HCT116 (cell line): ENCODE measurements around the gene STK35.

Experiments used
- CTCF ChIP-seq, 3 experiments: fragments of 200-600 bp in 1 of 3; sonication (generic) in 1 of 3; IDR thresholded peaks in 2 of 3; conservative IDR thresholded peaks in 1 of 3; 2 replicates each; pipeline ENCODE4 v1.5.1; 2012 to 2017; ENCODE audit warnings: low read depth in 2 of 3, low read length in 2 of 3, antibody characterized with exemption in 1 of 3, borderline replicate concordance in 1 of 3, control low read depth in 1 of 3, mild to moderate bottlenecking in 1 of 3, mixed read lengths in 1 of 3, mixed run types in 1 of 3, moderate library complexity in 1 of 3; ENCODE audit not compliant: insufficient read depth in 1 of 3
- EZH2 ChIP-seq: fragments of 200-600 bp; sonication (generic); IDR thresholded peaks from 2 replicates; pipeline ENCODE4 v1.6.1; 2017; ENCODE audit warnings: antibody characterized with exemption, mixed run types
- EZH2phosphoT487 ChIP-seq: fragments of 200-600 bp; IDR thresholded peaks from 2 replicates; pipeline ENCODE4 v1.6.1; 2018; ENCODE audit warnings: antibody characterized with exemption, borderline replicate concordance
- JUND ChIP-seq: IDR thresholded peaks from 2 replicates; pipeline ENCODE4 v1.6.1; 2012
- MAX ChIP-seq: IDR thresholded peaks from 2 replicates; pipeline ENCODE4 v1.6.1; 2012
- POLR2A ChIP-seq: IDR thresholded peaks from 2 replicates; pipeline ENCODE4 v1.7.0; 2011; ENCODE audit warnings: borderline replicate concordance; ENCODE audit not compliant: insufficient read depth, insufficient read length; ENCODE audit errors: extremely low read depth
- POLR2AphosphoS5 ChIP-seq: IDR thresholded peaks from 2 replicates; pipeline ENCODE4 v1.6.1; 2011; ENCODE audit warnings: mild to moderate bottlenecking, low read depth, low read length, moderate library complexity
- RAD21 ChIP-seq: IDR thresholded peaks from 2 replicates; pipeline ENCODE4 v1.6.1; 2012; ENCODE audit warnings: low read depth, mild to moderate bottlenecking
- REST ChIP-seq: IDR thresholded peaks from 2 replicates; pipeline ENCODE4 v1.6.1; 2012; ENCODE audit warnings: low read depth
- SP1 ChIP-seq: IDR thresholded peaks from 2 replicates; pipeline ENCODE4 v1.6.1; 2012; ENCODE audit warnings: low read depth
- TCF7L2 ChIP-seq: IDR thresholded peaks from 2 replicates; pipeline ENCODE4 v1.7.0; 2011; ENCODE audit warnings: borderline replicate concordance, inconsistent platforms; ENCODE audit not compliant: insufficient read depth, insufficient read length; ENCODE audit errors: extremely low read depth
- YY1 ChIP-seq: IDR thresholded peaks from 2 replicates; pipeline ENCODE4 v1.6.1; 2011; ENCODE audit warnings: low read length, low read depth, moderate library complexity, mild to moderate bottlenecking; ENCODE audit not compliant: insufficient replicate concordance; ENCODE audit errors: extremely low read depth
- ZNF274 ChIP-seq: fragments of 200-500 bp; sonication (Bioruptor generic); IDR thresholded peaks from 2 replicates; pipeline ENCODE4 v1.6.1; 2014; ENCODE audit warnings: mild to moderate bottlenecking, low read depth, low read length, inconsistent platforms

GRCh38 chr20:2086177-2086979, 15.2 kb upstream of the STK35 start:
- no peak for TF ChIP-seq EZH2
- TF ChIP-seq ZNF274 = no peak
- no peak for TF ChIP-seq POLR2A
- TF ChIP-seq SP1 = no peak
- TF ChIP-seq CTCF (IDR thresholded peaks at IDR 0.05 in 2 of 3, conservative IDR thresholded peaks at IDR 0.05 in 1 of 3; ENCODE audit: borderline replicate concordance in 1 of 3, insufficient read depth in 1 of 3, low read depth in 2 of 3, low read length in 2 of 3) = no peak
- TF ChIP-seq POLR2AphosphoS5 = no peak
- no peak for TF ChIP-seq EZH2phosphoT487
- TF ChIP-seq MAX = no peak
- TF ChIP-seq JUND = no peak
- no peak for TF ChIP-seq REST
- no peak for TF ChIP-seq TCF7L2
- TF ChIP-seq YY1 = no peak
- no peak for TF ChIP-seq RAD21
